HG03064 (cell line): ENCODE measurements around the gene GALNTL6.
"Not testable (repeated sequence)": the region's sequence is repeated elsewhere in the genome, so short reads cannot be mapped to it uniquely, and the experiment has no call there.

Experiments
- ATAC-seq: cut with Tn5 transposase; IDR thresholded peaks from one replicate; pipeline ENCODE4 v1.9.1; 2021; ENCODE audit warnings: low read depth; ENCODE audit not compliant: unreplicated experiment

GALNTL6 gene

DNA sequence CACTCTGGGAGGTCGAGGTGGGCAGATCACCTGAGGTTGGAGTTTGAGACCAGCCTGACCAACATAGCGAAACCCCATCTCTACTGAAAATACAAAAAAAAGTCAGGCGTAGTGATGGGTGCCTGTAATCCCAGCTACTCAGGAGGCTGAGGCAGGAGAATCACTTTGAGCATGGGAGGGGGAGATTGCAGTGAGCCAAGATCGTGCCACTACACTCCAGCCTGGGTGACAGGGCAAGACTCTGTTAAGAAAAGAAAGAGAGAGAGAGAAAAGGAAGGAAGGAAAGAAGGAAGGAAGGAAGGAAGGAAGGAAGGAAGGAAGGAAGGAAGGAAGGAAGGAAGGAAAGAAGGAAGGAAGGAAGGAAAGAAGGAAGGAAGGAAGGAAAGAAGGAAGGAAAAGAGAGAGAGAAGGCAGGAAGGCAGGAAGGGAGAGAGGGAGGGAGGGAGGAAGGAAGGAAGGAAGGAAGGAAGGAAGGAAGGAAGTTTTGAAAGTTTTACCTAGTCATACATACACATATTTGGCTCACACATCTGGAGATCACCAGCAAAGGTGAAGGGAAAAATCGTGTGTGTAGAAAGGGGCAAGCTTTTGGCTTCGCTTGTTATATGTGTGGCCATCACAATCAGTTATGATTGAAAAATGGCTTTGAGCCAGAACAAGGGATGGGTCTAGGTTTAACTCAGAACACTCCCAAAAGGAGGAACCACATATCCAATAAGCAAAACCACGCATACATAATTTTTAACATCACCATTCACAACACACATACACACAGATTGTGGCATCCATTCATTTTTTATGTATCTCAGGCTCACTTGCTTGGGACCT is 1208.8 kb downstream of the GALNTL6 start:
- not testable (repeated sequence) for ATAC-seq

DNA sequence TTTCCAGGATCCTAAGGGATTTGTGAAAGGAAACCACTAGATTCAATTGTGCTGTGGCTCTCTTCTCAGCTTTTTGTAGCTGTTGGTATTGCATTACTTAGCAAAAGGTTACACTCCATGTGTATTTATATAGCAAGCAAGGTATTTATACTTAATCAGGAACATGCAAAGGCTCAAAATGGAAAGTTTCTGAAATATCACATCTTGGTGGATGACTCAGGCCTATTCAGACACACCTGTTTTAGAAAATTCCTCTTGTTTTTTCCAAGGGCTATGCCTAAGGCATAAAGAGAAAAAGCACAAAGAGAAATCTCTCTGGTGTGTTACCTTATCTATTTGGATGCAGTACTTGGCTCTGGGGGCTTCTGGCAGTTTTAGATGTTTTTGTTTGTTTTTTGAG is 1211.0 kb downstream of the GALNTL6 start:
- ATAC-seq: no peak

DNA sequence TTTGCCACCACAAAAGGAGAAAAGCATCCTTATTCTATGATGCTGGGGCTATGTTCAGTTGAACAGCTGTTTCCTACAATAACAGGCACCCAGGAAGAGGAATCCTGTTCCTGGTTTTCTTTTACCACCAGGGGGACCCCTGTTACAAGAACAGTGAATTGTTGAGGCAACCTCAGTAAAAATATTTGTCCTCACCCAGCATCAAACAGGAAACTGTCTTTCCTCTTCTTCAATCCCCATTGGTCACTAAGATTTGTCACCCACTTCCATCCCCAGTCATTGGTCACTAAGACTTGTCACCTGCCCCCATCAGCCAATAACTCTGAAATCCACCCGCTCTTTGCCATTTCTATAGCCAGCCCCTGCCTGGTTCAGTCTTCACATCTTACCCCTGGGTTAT is 1211.9 kb downstream of the GALNTL6 start:
- ATAC-seq: peak; percentile 66

DNA sequence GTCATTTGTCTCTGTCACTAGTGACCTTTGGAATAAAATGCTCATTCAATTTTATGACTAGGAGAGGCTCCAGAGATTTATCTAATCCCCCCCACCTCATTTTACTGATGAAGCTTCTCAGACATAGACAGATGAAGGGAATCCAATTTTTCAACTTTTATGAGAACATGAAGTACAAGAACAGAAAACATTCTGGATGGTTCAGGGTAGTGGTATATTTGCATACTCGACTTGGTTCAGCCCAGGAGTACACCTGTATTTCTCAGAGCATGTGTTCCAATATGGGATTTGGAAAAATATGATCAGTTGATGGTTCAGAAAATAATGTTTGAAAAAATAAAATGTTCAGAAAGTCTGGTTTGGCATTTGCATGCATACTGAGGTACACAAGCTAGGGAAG is 1224.0 kb downstream of the GALNTL6 start:
- ATAC-seq: no peak

DNA sequence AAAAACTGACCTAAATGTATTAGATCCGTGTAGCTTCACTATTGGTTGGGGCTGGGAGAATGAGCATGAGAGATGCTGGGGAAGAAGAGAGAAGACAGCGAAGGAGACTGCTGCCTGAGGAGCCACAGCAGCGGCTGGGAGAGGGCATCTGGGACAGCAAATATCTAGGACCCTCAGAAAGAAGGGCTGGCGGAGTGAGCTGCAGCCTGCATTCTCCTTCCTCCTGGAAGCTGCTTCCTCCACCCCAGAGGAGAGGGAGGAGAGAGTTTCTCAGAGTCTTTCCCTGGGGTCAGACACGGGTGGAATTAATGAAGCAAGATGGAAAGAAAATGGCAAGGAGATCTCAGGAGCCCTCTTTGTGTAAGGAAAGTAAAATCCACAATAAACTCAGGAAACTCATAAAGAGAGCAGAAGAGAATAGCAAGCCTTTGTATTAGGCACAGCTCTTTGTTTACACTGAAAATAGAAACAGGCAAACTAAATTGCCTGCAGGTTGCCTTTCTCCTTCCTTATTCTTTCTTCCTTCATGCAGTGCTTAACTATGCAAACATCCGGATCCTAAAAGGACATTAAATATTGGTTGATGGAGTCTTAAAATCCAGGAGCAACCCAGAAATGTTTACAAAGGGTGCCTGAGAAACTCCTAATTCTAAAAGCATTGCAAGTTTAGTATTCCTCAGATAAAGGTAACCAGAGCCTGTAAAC is 1225.1 kb downstream of the GALNTL6 start:
- ATAC-seq: no peak

DNA sequence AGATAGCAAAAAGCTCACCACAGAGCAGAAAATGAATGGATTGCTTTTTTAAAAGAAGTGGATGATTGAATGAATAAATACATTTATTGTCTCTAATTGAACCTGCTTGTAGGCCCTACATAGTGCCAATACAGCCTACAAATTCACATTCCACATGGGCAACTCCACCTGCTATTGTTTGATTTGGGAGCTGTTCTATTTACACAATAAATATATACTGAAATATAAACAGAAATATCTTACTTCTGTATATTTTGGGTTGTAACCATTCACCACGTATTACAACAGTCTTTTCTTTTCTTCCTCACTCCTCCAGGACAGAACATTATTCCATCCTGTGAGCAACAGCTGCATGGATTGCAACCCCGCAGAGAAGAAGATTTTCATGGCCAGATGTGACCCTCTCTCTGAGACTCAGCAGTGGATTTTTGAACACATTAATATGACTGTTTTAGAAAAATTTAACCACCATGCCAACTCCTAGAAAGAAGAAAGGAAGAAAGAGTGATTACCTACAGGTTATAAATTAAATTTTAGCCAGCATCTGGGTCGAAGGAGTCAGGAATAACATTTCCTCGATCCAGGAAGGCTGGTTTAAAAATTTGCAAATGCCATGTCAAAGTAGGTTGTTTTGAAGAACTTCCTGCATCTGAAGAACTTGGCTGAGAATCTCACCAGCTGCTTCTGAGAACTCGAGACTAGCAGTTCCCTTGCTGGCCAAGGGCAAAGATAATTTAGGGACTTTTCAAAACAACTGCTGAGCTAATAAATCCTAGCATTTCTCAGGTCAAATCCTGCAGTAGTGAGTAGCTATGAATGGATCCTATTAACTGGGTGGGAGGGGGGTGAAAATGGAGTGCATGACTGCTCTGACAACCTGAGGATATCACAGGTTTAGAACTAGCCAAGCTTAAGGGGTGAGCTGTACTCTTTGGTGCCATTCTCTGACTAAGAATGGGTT is 1226.7 kb downstream of the GALNTL6 start:
- ATAC-seq: no peak

DNA sequence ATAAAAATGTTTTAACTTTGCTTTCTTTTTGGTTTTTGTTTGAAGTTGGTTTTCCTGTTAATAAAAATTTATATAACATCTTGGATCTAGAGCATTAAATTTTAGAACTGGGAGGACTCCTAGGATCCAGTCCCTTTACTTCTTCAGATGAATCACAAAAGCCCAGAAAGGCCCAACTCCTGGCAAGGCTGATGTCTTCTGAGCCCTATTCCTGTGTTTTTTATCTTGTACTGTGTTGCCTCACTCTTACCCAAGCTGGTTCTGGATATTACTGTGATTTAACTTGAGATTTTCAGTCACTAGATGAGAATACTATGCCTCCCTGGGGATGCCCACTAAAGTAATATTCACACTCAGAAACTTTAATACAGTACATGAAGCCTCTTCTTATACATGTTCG is 1228.3 kb downstream of the GALNTL6 start:
- no peak for ATAC-seq

DNA sequence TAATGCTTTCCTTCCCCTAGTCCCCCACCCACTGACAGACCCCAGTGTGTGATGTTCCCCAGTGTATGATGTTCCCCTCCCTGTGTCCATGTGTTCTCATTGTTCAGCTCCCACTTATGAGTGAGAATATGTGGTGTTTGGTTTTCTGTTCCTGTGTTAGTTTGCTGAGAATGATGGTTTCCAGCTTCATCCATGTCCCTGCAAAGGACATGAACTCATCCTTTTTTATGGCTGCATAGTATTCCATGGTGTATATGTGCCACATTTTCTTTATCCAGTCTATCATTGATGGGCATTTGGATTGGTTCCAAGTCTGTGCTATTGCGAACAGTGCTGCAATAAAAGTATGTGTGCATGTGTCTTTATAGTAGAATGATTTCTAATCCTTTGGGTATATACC is 1228.9 kb downstream of the GALNTL6 start:
- not testable (repeated sequence) for ATAC-seq

DNA sequence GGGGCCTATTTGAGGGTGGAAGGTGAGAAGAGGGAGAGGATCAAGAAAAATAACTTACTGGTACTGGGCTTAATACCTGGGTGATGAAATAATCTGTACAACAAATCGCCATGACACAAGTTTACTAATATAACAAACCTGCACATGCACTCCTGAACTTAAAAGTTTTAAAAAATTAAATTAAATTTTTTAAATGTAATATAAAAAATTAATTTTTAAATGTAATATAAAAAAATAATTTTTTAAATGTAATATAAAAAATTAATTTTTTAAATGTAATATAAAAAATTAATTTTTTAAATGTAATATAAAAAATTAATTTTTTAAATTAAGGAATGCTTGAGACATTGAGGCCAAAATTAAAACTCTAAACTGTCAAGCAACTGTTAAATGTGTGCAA is 1231.1 kb downstream of the GALNTL6 start:
- ATAC-seq: no peak

DNA sequence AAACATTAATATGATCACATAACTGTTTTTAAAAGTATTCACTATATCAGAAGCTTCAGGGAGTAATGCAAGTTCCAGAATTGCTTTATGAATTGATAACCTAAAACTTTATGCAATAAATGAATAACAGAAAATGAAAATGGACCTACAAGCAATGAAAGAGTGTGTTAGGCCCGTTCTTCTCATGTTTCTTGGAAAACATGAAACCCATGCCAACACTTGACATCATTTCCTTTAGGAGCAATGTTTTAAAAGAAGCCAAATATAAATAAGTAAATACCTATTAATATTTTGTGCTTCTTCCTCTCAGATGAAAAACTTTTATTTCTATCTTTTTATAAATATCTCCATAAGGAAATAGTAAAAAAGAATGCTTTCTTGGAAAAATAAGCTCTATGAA is 1232.4 kb downstream of the GALNTL6 start:
- no peak for ATAC-seq

DNA sequence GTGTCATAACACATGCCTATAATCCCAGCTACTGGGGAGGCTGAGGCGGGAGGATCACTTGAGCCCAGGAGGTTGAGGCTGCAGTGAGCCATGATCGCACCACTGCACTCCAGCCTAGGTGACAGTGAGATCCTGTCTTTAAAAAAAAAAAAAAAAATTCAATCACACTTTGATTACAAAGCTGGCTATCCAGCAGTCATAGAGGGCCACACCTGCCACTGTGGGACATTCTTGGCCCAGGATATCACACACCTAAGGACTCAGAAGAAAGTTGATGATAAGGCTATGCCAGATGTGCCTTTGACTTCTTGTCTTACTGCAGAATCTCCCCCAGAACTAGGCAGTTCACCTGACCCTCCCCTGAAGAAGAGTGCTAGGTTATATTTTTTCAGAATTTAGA is 1232.9 kb downstream of the GALNTL6 start:
- ATAC-seq: no peak

DNA sequence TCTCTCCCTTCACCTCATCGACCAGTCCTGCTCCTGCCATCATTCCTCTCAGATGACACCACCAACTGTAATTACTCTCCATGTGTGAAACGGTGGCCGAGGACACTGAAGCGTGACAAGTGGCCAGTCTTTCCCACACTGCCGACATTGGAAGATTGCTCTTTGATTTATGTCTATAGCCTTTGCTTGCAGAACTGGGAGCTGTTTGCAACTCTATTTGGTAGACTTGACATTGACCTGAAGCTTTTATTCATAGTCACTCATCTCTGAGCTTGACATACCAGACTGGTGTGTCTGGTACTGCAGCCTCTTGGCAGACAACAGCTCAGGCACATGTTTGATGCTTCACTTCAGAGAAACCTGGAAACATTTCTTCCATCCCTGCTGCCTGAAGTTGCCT is 1233.6 kb downstream of the GALNTL6 start:
- no peak for ATAC-seq

DNA sequence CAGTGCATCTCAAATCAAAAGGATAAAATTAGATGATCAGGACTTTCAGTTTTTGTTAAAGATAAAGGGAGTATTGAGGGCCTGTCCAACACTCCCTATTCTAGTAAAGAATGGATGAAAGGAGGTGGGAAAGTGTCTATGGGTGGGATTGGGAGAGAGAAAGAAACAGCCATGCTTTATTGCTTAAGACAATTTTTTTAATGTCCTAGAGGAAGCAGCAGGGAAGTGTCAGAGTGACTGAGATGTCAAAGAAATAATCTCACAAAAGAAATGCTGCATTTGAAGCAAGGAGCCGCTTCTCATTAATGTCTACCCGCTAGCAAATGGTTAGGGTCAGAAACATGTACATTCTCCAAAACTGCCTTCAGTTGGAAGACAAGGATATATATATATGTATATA is 1238.0 kb downstream of the GALNTL6 start:
- no peak for ATAC-seq

DNA sequence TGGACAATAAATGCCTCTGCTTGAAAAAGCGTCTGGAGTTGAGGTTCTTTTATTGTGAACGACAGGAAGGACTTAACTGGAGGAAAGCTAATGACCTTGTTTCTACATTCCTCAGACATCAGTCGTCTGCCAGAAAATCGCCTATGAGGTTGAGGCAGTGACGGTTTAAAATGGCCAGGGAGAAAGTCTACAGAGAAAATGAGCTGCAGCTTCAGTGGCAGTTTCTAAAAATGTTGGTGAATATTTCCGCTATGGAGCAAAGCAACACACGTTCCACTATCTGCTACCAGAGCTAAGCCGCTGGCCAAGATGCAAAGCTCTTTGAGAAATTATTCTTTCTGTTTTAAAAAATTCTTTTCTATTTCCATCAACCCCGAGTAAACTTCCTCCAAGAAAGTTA is 1238.5 kb downstream of the GALNTL6 start:
- no peak for ATAC-seq

DNA sequence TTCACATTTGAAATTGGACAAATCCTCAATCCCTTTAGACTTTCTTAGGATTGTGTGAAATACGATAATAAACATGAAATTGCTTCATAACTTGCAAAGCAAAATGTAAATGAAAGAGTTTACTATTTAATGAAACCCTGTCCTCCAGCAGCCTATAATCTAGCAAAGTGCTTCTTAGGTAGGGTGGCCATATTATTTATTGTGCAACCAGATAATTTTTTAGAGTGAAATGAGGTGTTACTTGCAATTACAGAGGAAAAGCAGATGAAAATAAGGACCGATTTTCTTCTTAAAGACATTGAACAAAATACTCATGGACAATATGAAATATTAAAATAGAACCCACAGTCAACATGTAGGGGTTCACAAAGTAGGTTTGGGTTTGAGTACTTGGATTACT is 1239.2 kb downstream of the GALNTL6 start:
- ATAC-seq: no peak

DNA sequence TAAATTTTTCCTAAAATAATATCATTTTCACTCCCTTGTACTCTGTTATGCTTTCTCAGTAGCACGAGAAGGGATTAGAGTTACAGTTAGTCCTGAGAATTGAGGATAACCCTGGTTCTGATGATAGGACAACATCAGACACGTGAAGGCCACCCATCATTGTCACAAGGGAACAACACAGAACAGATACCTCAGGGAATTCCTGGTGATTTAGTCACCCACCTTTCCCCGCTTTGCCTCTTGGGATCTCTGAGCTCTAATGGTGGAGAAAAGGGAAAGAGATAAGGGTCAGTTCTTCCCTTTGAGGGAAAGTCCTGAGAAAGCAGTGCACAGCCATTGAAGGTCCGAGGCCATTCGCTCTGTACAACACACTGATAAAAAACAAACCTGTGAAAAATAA is 1243.1 kb downstream of the GALNTL6 start:
- ATAC-seq: no peak

DNA sequence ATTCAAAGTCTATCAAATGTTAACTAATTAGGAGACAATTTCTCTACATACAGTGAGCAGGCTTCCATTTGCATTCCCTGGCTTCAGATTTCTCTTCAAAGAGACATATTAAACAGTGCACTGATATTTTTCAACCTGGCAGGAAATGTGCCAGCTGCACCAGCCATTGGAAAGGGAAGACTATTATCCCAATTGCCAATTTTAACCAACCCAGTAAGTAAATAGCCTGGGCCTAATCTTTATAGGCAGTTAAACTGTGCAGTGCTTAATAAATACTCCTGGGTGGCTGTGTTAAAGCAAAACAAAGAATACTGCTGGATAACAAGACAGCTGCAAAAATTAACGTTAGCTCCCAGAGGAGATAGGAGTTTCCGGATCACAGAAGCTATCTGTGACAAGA is 1243.5 kb downstream of the GALNTL6 start:
- no peak for ATAC-seq

DNA sequence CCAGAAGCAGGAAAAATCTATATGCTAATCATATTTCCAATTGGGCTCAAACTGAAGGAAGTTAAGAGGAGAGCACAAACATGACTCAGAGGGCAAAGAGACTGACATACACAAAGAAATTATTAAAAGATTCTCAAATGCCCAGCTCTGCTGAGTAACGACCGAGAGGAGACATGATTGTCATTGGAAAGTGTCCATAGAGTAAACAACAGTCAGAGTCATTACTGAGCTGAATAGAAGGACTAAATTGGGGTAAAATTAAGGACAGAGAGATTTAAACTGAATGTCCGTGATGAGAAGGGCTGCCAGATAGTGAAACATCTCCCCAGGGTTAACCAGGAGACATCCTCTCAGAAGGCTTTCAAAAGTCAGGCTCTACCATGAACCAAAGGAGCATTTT is 1244.2 kb downstream of the GALNTL6 start:
- ATAC-seq: no peak

DNA sequence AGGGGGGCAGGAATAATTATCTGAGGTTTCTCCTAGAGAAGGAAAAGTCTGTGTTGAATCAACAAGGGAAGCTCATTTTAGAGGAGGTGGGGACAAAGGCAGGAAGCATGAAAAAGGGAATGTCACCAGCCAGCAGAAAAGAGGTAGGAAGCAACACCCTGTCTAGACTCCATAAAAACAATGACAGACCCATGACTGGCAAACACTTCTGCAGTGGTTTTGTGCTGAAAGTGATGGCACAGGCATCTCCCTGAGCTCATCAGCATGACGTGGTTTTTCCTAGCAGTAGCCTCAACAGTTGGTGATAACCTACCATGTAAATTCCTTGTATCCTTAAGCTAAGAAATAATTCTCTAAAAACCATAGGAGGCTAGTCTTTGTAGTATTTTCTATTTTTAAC is 1244.7 kb downstream of the GALNTL6 start:
- no peak for ATAC-seq

DNA sequence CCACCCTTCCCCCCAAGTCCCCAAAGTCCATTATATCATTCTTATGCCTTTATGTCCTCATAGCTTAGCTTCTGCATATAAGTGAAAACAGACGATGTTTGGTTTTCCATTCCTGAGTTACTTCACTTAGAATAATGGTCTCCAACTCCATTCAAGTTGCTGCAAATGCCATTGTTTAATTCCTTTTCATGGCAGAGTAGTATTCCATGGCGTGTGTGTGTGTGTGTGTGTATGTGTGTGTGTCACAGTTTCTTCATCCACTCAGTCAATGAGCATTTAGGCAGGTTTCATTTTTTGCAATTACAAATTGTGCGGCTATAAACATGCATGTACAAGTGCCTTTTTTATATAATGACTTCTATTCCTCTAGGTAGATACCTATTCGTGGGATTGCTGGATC is 1248.0 kb downstream of the GALNTL6 start:
- ATAC-seq: no peak

DNA sequence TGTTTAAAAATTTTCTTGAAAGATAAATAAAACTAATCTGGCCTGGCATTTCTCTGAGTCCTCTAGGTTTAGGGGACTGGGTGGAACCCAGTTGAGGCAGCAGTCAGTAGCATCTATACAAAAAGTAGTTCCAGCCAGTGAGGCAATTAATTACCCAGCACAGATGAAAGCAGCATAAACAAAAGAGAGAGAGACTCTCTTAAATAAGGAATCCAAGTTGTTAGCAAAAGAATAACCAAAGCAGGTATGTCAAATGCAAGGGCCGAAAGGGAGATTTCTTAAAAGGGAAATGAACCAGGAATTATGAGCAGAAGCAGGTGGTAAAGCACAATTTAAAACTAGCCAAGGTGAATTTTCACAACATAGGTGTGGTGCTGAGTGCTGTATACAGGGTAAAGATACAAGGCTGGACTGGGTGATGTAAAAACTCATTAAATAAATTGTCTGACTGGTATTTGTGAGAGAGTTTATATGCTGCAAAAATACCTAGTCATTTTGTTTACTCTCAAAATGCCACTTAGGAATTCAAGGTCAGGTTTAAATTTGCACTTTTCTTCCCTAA is 1260.8 kb downstream of the GALNTL6 start:
- no peak for ATAC-seq
